HG02623 (cell line): ENCODE results near the gene B4GALT2.

Experiments used
- ATAC-seq: cut with Tn5 transposase; IDR thresholded peaks from one replicate; pipeline ENCODE4 v1.9.1; 2021; ENCODE audit warnings: moderate library complexity; ENCODE audit not compliant: unreplicated experiment

The B4GALT2 gene

DNA sequence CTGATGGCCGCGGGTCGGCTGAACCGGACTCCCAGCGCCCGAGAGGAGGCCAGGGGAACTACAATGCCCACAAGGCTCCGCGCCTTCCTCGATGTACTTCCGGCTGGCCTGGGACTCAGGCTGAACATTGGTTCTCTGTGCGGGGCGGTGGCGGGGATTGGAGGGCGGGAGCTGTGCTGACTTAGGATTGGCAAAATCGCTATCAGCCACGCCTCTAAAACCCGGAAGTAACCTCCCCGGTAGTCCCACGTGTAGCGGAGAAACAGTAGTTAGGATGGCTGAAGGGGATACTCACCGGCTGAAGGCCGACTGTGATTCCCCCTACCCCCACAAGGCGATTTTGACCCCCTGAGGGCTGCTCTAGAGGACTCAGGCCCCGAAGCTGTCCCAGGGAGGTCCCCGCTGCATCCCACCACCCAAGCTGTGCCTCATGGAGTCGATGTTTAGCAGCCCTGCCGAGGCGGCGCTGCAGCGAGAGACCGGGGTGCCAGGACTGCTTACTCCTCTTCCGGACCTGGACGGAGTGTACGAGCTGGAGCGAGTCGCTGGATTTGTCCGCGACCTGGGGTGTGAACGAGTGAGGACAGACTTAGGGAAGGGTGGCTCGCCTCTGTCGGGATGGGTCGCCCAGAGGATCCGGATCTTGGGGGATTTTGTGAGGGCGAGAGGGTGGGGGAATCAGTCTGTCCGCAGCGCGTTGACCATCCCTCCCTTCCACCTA, 9.1 kb upstream of the B4GALT2 start, which contains the start of gene DPH2:
DPH2 (plus strand) TSS at position 265 of the 721 bp plus-strand sequence; CDS start at position 431, 166 bp downstream.
- ATAC-seq = peak; percentile 88

DNA sequence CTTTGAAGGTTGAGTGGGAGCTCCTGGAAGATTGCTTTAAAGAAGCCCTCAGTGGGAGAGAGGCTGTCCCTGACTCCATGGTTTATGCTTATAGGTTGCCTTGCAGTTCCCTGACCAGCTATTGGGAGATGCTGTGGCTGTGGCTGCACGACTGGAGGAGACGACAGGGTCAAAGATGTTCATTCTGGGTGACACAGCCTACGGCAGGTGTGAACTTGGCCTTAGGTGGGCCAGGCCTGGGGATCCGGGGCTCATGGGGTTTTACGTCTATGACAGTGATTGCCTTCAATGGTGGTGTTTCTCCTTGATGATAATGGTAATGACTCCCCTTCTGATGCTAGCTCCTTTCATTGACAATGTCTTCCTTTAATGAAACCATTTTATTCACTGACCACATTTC, 8.5 kb upstream of the B4GALT2 start:
- no peak for ATAC-seq

DNA sequence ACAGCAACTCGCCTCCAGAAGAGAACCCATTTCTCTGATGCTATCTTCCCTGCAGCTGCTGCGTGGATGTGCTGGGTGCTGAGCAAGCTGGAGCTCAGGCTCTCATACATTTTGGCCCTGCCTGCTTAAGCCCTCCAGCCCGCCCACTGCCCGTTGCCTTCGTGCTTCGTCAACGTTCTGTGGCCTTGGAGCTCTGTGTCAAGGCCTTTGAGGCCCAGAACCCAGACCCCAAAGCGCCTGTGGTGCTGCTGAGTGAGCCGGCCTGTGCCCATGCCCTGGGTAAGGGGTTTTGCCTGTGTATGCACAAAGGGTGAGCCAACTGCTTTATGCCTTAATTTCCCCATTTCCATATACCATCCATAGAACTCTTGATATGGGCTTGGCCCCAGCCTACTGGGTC, 8.1 kb upstream of the B4GALT2 start:
- ATAC-seq = no peak

DNA sequence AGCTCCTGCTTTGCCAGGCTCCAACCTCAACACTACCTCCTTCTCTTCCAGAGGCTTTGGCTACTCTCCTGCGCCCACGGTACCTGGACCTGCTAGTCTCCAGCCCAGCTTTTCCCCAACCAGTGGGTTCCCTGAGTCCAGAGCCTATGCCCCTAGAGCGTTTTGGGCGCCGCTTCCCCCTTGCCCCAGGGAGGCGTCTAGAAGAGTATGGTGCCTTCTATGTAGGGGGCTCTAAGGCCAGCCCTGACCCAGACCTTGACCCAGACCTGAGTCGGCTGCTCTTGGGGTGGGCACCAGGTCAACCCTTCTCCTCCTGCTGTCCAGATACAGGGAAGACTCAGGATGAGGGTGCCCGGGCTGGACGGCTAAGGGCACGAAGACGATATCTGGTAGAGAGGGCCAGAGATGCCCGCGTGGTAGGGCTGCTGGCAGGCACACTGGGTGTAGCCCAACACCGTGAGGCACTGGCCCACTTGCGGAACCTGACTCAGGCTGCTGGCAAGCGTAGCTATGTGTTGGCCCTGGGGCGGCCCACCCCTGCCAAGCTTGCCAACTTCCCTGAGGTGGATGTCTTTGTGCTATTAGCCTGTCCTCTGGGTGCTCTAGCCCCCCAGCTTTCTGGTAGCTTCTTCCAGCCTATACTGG, 7.6 kb upstream of the B4GALT2 start:
- ATAC-seq = no peak

DNA sequence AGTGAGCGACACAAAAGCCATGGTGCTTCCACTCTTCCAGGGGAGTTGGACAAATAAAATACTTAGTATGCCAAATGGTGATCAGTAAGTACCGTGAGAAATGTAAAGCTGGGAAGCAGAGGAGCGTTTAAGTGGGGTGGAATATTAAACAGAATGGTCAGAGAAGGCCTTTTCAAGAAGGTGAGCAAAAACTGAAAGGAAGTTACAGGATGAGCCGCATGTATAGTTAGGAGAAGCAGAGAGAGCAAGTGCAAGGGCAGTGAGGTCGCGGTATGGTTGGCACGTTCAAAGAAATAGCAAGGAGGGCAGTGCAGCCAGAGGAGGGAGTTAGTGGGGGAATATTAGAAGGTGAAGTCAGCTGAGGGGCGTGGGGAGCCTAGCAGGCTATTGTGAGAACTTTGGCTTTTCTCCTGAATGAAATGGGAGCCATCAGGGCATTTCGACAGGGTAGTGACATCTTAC, 5.0 kb upstream of the B4GALT2 start:
- ATAC-seq = no peak

DNA sequence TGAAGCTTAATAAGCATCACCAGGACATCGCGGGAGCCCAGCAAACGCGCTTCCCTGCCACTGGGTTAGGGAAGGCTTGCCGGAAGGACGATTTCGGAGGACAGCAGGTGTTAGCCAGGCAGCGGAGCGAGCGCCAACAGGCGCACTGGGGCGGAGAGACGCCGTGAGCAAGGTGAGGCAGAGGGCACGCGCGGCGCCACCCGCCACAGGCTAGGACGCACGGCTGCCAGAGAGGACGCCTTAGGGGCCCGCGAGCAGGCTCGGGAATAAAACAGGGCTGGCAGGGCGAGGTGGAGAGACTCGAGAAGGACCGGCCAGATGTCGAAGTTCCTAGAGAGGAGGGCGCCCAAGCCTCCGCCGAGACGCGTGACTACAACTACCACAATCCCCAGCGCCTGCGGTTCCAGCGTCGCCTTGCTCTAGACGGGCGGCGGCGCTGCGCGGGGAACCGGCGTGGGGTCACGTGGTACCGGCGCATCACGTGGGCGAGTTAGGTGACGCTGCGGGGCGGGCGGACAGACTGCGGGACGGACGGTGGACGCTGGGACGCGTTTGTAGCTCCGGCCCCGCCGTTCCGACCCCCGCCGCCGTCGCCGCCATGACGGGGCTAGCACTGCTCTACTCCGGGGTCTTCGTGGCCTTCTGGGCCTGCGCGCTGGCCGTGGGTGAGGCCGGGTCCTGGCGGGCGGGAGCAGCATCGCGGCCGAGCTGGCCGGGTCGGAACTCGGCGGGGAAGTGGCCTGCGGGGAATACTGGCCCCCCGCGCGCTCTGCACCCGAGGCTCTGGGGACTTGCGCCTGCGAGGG, 4.4 kb upstream of the B4GALT2 start, which contains the start of gene ATP6V0B:
ATP6V0B (plus strand) TSS at position 518 of the 806 bp plus-strand sequence; CDS start at position 599, 81 bp downstream.
- peak; percentile 62 for ATAC-seq

DNA sequence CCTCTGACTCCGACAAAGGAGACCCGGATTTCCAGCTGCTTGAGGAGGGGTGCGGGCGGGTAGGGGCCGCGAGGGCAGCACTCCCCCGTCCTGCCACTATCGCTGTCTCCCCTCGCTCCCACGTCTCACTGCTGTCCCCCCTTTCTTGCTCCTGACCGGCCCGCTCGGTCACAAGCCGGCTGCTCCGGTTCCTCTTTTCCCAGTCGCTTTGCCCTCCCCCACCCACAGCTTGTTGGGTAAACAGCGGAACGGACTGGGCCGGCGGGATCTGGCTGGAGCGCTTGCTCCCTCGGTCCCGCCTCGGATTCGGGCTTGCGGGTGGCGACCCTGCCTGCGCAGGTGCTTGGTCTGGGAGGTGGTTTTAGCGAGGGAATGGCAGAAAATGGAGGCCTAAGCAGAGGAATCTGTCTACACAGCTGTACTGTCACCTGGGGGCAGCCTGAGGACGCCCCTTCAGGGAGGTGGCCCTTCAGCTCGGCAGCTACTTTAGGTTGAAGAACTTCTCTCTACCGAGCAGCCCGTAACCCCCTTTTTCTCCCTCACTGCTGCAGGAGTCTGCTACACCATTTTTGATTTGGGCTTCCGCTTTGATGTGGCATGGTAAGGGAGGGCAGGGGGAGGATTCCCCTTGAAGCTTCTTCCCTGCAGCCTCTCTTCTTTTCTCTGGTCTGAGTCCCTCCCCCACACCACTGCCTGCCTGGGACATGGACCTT, 3.6 kb upstream of the B4GALT2 start:
- ATAC-seq = no peak

DNA sequence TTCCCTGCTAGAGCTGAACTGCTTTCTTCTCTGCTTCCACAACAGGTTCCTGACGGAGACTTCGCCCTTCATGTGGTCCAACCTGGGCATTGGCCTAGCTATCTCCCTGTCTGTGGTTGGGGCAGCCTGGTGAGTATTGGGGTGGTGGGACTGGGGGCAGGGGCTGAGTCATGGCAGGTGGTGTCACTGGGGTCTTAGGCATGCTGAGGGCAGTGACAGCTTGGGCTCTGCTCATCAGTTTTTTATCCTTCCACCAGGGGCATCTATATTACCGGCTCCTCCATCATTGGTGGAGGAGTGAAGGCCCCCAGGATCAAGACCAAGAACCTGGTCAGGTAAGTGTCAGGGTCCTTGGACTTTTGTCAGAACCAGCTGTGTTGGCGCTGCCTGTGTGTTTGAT, 3.0 kb upstream of the B4GALT2 start:
- no peak for ATAC-seq

DNA sequence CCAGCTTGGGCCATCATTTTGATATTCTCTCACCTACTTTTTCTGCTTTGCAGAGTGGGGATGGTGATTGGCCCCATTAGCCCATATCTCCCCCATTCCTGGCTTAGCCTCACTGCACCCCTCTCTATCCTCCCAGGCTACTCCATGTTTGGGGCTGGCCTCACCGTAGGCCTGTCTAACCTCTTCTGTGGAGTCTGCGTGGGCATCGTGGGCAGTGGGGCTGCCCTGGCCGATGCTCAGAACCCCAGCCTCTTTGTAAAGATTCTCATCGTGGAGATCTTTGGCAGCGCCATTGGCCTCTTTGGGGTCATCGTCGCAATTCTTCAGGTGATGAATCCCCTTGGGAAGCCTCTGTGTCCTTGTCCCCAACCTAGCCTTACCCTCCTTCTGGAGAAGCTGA, 2.1 kb upstream of the B4GALT2 start:
- no peak for ATAC-seq

DNA sequence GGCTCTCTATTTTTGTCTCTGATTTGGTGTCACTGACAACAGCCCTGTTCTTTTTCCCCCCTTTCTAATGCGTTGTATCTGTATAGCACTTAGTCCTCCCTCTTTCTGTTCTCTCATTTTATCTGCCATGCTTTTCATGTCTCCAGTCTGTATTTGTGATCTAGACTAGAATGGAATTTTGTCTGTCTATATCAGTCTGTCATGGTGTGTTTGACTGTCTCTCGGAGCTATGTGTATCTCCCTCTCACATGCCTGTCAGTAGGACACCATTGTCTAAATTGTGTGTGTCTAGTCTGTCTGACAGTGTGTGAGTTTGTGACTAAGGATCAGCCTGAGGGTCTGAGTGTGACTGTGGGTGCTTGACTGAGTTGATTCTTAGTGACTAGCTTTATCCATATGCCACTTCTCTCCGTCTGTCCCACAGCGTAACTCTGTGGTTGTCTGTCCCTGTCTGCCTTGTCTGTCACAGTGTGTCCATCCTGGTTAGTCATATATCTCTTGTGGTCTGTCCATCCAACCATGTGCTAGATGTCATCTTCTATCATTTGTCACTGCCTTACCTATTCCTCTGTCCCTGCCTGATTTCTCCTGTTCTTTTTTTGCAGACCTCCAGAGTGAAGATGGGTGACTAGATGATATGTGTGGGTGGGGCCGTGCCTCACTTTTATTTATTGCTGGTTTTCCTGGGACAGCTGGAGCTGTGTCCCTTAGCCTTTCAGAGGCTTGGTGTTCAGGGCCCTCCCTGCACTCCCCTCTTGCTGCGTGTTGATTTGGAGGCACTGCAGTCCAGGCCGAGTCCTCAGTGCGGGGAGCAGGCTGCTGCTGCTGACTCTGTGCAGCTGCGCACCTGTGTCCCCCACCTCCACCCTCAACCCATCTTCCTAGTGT, 1.4 kb upstream of the B4GALT2 start:
- ATAC-seq = no peak

DNA sequence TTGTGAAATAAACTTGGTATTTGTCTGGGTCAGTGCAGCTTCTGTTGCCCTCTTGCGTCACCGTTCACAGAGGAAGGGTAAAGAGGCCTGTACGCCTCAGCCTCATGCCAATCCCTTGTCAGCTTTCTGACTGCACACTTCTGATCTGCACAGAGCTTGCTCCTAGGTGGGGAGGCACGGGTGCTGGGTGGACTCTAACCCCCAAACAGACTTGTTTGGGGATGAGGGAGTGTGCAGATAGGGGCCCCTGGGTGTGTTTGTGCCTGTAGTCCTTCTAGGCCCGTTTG, 803 bp upstream of the B4GALT2 start:
- no peak for ATAC-seq

DNA sequence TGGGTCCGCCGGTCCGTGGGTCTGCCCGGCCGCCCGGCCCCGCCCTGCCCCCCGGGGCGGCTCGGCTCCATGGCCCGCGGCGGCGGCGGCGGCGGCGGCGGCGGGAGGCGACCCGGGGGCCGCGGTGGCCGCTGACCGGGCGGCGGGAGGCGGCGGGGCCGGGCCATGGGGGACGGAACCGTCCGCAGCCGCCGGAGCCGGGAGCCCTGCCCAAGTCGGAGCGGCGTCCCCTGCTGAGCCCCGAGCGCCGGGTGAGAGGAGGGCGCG, 184 bp downstream of the B4GALT2 start:
- ATAC-seq = no peak

DNA sequence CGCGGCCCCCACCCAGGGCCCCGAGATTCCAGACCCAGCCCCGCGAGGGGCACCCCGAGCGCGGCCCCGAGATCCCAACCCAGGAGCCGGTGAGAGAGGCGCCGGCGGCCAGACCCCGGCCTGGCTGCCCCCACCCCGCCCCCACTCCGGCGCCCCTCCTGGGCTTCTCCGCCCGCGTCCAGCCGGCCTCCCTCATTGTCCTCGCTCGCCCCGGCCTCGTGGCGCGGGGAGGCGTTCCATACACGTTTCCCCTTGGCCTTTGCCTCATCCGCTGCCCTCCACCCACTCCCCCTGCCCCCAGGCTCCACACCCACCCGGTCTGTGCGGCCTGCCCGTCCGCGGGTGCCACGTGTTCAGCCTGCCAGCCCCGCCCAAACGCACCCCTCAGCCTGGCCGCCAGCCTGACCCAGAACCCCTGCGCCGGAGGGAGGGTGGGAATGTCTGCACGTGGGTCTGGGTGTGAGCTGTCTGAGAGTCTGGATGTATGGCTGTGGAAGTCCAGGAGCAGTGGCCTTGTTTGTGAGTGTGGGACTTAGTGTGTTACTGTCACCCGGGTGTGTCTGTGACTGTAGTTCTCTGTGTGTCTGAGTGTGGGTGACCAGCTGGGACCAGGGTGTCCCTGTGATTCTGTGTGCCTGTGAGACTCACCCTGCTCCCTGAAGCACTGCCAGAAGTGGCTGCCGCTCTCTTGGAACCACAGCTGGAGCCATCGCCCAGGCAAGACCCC, 681 bp downstream of the B4GALT2 start:
- no peak for ATAC-seq

DNA sequence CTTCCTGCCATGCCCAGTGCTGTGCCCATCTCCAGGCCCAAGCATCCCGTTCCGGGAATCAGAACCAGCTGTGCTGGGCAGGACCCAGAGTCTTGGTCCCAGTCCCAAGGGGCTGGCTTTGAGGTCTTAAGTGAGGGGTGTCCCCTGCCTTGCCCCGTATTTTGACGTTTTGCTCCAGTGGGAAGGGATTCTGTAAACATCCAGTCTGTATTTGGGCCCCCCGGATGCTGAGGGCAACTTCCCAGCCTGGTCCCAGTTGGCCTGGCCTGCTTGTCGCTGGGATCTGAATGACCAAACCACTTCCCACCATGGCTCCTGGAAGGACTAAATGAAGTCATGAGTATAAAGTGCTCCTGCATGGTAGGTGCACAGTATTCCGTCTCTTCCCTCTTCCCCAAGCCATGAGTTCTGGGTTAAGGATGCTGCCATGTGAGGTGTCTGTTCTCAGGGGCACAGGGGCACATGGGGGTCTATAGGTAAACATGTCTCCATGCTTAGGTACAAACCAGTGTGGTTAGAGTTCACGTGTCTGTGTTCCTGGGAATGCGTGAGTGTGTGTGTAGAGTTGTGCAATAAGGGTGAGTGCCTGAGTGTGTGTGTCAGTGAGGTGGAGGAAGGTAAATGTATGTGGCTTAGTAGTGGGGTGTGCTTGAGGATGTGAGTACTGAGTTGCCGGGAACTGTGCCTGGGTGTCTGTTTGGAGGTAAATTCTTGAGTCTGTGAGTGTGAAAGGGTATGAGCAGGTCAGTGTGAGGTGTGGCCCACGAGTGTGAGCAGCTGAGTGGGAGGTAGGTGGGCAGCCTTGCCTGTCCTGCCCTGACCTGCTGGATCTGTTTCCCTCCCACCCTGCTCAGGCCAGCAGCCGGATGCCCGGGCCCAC, 1.5 kb downstream of the B4GALT2 start:
- no peak for ATAC-seq

DNA sequence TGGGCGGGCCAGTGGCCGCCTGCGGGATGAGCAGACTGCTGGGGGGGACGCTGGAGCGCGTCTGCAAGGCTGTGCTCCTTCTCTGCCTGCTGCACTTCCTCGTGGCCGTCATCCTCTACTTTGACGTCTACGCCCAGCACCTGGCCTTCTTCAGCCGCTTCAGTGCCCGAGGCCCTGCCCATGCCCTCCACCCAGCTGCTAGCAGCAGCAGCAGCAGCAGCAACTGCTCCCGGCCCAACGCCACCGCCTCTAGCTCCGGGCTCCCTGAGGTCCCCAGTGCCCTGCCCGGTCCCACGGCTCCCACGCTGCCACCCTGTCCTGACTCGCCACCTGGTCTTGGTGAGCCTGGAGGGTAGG, 2.1 kb downstream of the B4GALT2 start:
- no peak for ATAC-seq

DNA sequence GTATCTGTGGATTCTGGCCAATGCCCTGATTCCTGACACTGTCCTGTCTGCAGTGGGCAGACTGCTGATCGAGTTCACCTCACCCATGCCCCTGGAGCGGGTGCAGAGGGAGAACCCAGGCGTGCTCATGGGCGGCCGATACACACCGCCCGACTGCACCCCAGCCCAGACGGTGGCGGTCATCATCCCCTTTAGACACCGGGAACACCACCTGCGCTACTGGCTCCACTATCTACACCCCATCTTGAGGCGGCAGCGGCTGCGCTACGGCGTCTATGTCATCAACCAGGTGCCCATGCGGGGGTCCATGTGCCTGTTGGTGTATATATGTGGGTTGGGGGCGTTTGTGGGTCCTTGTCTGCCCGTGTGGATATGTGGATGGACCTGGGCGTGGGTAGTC, 2.6 kb downstream of the B4GALT2 start:
- no peak for ATAC-seq

DNA sequence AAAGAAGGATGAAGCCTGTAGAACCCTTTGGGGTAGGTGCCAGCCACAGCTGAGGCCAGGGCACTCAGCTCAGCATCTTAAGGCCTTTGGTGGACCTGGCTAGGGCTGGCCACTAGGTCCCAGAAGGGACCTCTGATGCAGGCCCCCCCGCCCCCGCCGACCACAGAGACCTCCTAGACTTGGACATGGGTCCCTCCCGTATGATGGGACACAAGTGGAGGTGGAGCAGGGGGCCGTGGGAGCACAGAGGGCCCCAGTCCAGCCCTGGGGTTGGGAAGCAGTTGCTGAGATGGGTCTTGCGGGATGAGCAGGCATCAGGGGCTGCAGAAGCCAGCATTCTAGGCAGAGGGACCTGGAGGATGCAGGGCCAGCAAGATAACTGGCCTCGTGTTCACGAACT, 3.2 kb downstream of the B4GALT2 start:
- no peak for ATAC-seq

DNA sequence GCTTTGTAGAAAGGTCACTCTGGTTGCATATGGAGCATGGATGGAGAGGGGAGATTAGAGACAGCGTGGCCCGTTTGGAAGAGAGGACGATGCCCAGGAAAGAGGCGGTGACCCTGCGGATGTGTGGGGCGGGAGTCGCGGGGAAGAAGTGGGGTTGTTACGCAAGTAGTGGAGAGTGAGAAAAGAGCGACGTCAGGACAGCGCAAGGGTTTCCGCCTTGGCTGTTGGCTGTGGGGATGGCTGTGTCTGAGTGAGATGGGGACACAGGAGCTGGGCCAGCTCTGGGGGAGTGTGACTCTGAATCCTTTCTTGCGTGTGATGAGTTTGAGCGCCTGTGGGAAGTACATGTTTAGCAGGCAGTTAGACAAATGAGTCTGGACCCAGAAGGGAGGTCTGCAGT, 3.8 kb downstream of the B4GALT2 start:
- no peak for ATAC-seq
